Natural killer cell (primary cell): ENCODE data around the gene ABHD16A. TPM values are rescaled to one million over a fixed set of nuclear protein-coding genes. Genes with fewer than 3 reads are reported as not detected.
A peak's percentile ranks its signal among the peaks of the same experiment; 100 is the strongest.

Experiments
- ATAC-seq, 3 donors: fragments of 150-1000 bp in 2 of 3; fragments of 200-7000 bp in 1 of 3; cut with Tn5 transposase; 1 replicate in 1 of 3; 2 replicates in 2 of 3; pipeline ENCODE4 v1.10.0; 2021; ENCODE audit warnings: mild to moderate bottlenecking in 2 of 3, moderate library complexity in 2 of 3
- DNase-seq, 2 donors: peaks; one replicate each; pipeline versions ENCODE4 v3.0.0 to v3.0.0-alpha.2; 2013 to 2021; ENCODE audit warnings: mixed read lengths in 1 of 2
- H3K27ac ChIP-seq: one replicate; pipeline ENCODE4 v1.5.1; 2013; ENCODE audit warnings: mild to moderate bottlenecking, low read length
- H3K27me3 ChIP-seq: one replicate; pipeline ENCODE4 v1.6.1; 2013; ENCODE audit warnings: low read length; ENCODE audit not compliant: control insufficient read depth, insufficient read depth
- H3K36me3 ChIP-seq: one replicate; pipeline ENCODE4 v1.6.1; 2013; ENCODE audit warnings: low read length; ENCODE audit not compliant: control insufficient read depth, insufficient read depth
- H3K4me1 ChIP-seq: one replicate; pipeline ENCODE4 v1.6.1; 2013; ENCODE audit warnings: low read length; ENCODE audit not compliant: control insufficient read depth, insufficient read depth
- H3K4me3 ChIP-seq: one replicate; pipeline ENCODE4 v1.5.1; 2013; ENCODE audit warnings: low read length
- H3K9me3 ChIP-seq: one replicate; pipeline ENCODE4 v1.6.1; 2013; ENCODE audit warnings: low read length; ENCODE audit not compliant: control insufficient read depth, insufficient read depth
- H3K27ac Mint-ChIP-seq, 2 donors: one replicate each; pipeline ENCODE4 v1.8.0; 2022; ENCODE audit warnings: mild to moderate bottlenecking in 2 of 2, mixed read lengths in 2 of 2, moderate library complexity in 1 of 2
- H3K27me3 Mint-ChIP-seq, 2 donors: one replicate each; pipeline ENCODE4 v1.8.0; 2022; ENCODE audit warnings: low read depth in 2 of 2, mixed read lengths in 2 of 2
- H3K36me3 Mint-ChIP-seq: one replicate; pipeline ENCODE4 v1.8.0; 2022; ENCODE audit warnings: mixed read lengths
- H3K4me1 Mint-ChIP-seq, 2 donors: one replicate each; pipeline ENCODE4 v1.8.0; 2022; ENCODE audit warnings: mixed read lengths in 2 of 2
- H3K4me3 Mint-ChIP-seq: one replicate; pipeline ENCODE4 v1.8.0; 2022; ENCODE audit warnings: mild to moderate bottlenecking, moderate library complexity, mixed read lengths
- H3K9me3 Mint-ChIP-seq, 2 donors: one replicate each; pipeline ENCODE4 v1.8.0; 2022; ENCODE audit warnings: mixed read lengths in 2 of 2
- CTCF ChIP-seq: fragments of 200-600 bp; IDR thresholded peaks from one replicate; pipeline ENCODE4 v1.8.0; 2022; ENCODE audit warnings: antibody characterized with exemption
- WGBS: methylation state at CpG from one replicate; pipeline ENCODE4 v1.1.7; 2013; ENCODE audit warnings: missing lambda C conversion rate; ENCODE audit not compliant: insufficient coverage; 5-methylcytosine and 5-hydroxymethylcytosine counted together
- intact Hi-C: fragments of 100-400 bp; cut with micrococcal nuclease; formaldehyde crosslinking; loops from one replicate; pipeline ENCODE4 v1.14.2; 2022
- total RNA-seq, 4 donors: library from RNA; stranded (reverse); fragments of 120-200 nt in 1 of 4; gene quantifications; one replicate each; pipeline versions ENCODE4 v1.2.3 to v1.2.4, GENCODE V29; 2013 to 2022

The ABHD16A gene
- total RNA-seq, 3 donors from 2014 or later (not counting 1 experiment from before 2014, with no cell fraction given), result 92.0 to 97.6 (median 94.2) TPM

- peaks cover 10% of the 10 kb centered on the region for H3K36me3 ChIP-seq
- no peaks in the 10 kb centered on the region for H3K9me3 ChIP-seq
- no peaks in the 10 kb centered on the region for H3K27me3 ChIP-seq
- H3K4me1 ChIP-seq, result peaks cover 37% of the 10 kb centered on the region
- no peak for TF ChIP-seq CTCF
- peak within 1 kb of the TSS; percentile 81 for H3K4me3 Mint-ChIP-seq
- H3K27me3 Mint-ChIP-seq, result peaks cover 0 to 4% of the 10 kb centered on the region in 2 donors
- DNase-seq, result no peak
- intact Hi-C loops, result no loop called here
- H3K4me3 ChIP-seq, result no peak within 1 kb of the TSS
- 49% methylated on average over 45 of the region's 46 CpGs for WGBS
- peak within 1 kb of the TSS; percentile 22 for H3K27ac ChIP-seq
- peak in 2 of 3 donors; percentile 36 to 71 for ATAC-seq
- H3K9me3 Mint-ChIP-seq, result no peaks in the 10 kb centered on the region
- peaks cover 39 to 43% of the 10 kb centered on the region in 2 donors for H3K4me1 Mint-ChIP-seq
- peaks cover 16% of the 10 kb centered on the region for H3K36me3 Mint-ChIP-seq
- H3K27ac Mint-ChIP-seq, result peak within 1 kb of the TSS; percentile 9 to 87
These were observed 20.3 kb upstream of the ABHD16A start, which contains the start of gene MPIG6B for GRCh38 chr6:31723245-31723979. Gene MPIG6B, plus strand, starts transcription at chr6:31723373. Its CDS starts 11 bp downstream, at chr6:31723384.

GRCh38 chr6:31722173-31722572 is 19.0 kb upstream of the ABHD16A start:
- Mint-ChIP-seq H3K9me3 (no peaks in the 10 kb centered on the region), H3K27me3 (peaks cover 0 to 4% of the 10 kb centered on the region in 2 donors), H3K4me3 (no peak overlapping the region), H3K36me3 (peaks cover 16% of the 10 kb centered on the region), H3K4me1 (peaks cover 31 to 32% of the 10 kb centered on the region in 2 donors), H3K27ac (no peak overlapping the region)
- intact Hi-C loops, result no loop called here
- H3K9me3 ChIP-seq, result no peaks in the 10 kb centered on the region
- 92% methylated on average over 3 of the region's 3 CpGs for WGBS
- peaks cover 25% of the 10 kb centered on the region for H3K4me1 ChIP-seq
- no peak for TF ChIP-seq CTCF
- no peak overlapping the region for H3K4me3 ChIP-seq
- H3K36me3 ChIP-seq, result peaks cover 10% of the 10 kb centered on the region
- H3K27me3 ChIP-seq, result no peaks in the 10 kb centered on the region
- H3K27ac ChIP-seq, result no peak overlapping the region
- ATAC-seq (no peak), DNase-seq (no peak)

- peak within 1 kb of the TSS in 1 of 2 donors; percentile 46 for H3K27ac Mint-ChIP-seq
- Histone ChIP-seq H3K27ac (no peak within 1 kb of the TSS), H3K4me3 (no peak within 1 kb of the TSS), H3K36me3 (peaks cover 7% of the 10 kb centered on the region), H3K4me1 (peaks cover 20% of the 10 kb centered on the region), H3K9me3 (no peaks in the 10 kb centered on the region), H3K27me3 (no peaks in the 10 kb centered on the region)
- H3K36me3 Mint-ChIP-seq, result peaks cover 10% of the 10 kb centered on the region
- DNase-seq (no peak), ATAC-seq (no peak)
- H3K27me3 Mint-ChIP-seq, result peaks cover 0 to 4% of the 10 kb centered on the region in 2 donors
- H3K4me1 Mint-ChIP-seq, result peaks cover 25% of the 10 kb centered on the region in 2 donors
- H3K9me3 Mint-ChIP-seq, result no peaks in the 10 kb centered on the region
- TF ChIP-seq CTCF, result no peak
- intact Hi-C loops, result no loop called here
- 90% methylated on average over 3 of the region's 4 CpGs for WGBS
- H3K4me3 Mint-ChIP-seq, result no peak within 1 kb of the TSS
These were observed 18.4 kb upstream of the ABHD16A start, which contains the start of gene LY6G6C for GRCh38 chr6:31721351-31722020. Gene LY6G6C, minus strand, starts transcription at chr6:31721746. Its CDS starts 67 bp downstream, at chr6:31721679.
